NCI-H2171 (cell line): ENCODE measurements around the gene MRGPRG.
"Not testable (repeated sequence)": the region's sequence is repeated elsewhere in the genome, so short reads cannot be mapped to it uniquely, and the experiment has no call there.

ENCODE experiments used
- DNase-seq: peaks from one replicate; lab custom pipeline; 2025; lab: John Stamatoyannopoulos, UW

MRGPRG gene

GRCh38 chr11:3218483-3219280 lies at the start of gene MRGPRG:
Gene MRGPRG, minus strand, starts transcription at chr11:3218813. Its CDS starts 0 bp downstream, at chr11:3218813.
- no peak for DNase-seq

GRCh38 chr11:3262548-3262947 lies 43.9 kb upstream of the MRGPRG start:
- DNase-seq: not testable (repeated sequence)

- not testable (repeated sequence) for DNase-seq
Measured at GRCh38 chr11:3261831-3262230, 43.2 kb upstream of the MRGPRG start.

GRCh38 chr11:3257509-3257908 lies 38.9 kb upstream of the MRGPRG start:
- not testable (repeated sequence) for DNase-seq

- DNase-seq: not testable (repeated sequence)
Measured at GRCh38 chr11:3255241-3255640, 36.6 kb upstream of the MRGPRG start.

GRCh38 chr11:3254773-3255172 lies 36.2 kb upstream of the MRGPRG start:
- not testable (repeated sequence) for DNase-seq

GRCh38 chr11:3245071-3245470 lies 26.5 kb upstream of the MRGPRG start:
- no peak for DNase-seq

GRCh38 chr11:3243880-3244279 lies 25.3 kb upstream of the MRGPRG start:
- no peak for DNase-seq

- DNase-seq: no peak
Measured at GRCh38 chr11:3237119-3237518, 18.5 kb upstream of the MRGPRG start.

GRCh38 chr11:3234846-3235245 lies 16.2 kb upstream of the MRGPRG start:
- DNase-seq: no peak

GRCh38 chr11:3232956-3233355 lies 14.3 kb upstream of the MRGPRG start:
- no peak for DNase-seq

GRCh38 chr11:3231851-3232744 lies 13.5 kb upstream of the MRGPRG start, which contains the start of gene MRGPRE:
Gene MRGPRE, minus strand, starts transcription at chr11:3232417. Its CDS starts 3,618 bp downstream, at chr11:3228799.
- DNase-seq: peak; percentile 51

- DNase-seq: peak; percentile 24
Measured at GRCh38 chr11:3231550-3231850, 12.9 kb upstream of the MRGPRG start.

GRCh38 chr11:3230636-3231549 lies 12.3 kb upstream of the MRGPRG start:
- no peak for DNase-seq

- no peak for DNase-seq
Measured at GRCh38 chr11:3229673-3230630, 11.3 kb upstream of the MRGPRG start.

GRCh38 chr11:3228445-3228829 lies 9.8 kb upstream of the MRGPRG start:
- no peak for DNase-seq

GRCh38 chr11:3227568-3228444 lies 9.2 kb upstream of the MRGPRG start:
- DNase-seq: no peak

GRCh38 chr11:3226846-3227567 lies 8.4 kb upstream of the MRGPRG start:
- no peak for DNase-seq
